Stimulated activated effector memory CD8-positive, alpha-beta T cell treated with anti-CD3 and anti-CD28 coated beads, Interleukin-12 subunit alpha, Interleukin-12 subunit beta, amount 100 ng/mL, for 72 hours (primary cell): ENCODE measurements around the gene EMP1.

Source experiments
- ATAC-seq: fragments of 150-1000 bp; cut with Tn5 transposase; 2 replicates; pipeline ENCODE4 v1.10.0; 2021
- DNase-seq, 2 donors: peaks; one replicate each; pipeline ENCODE4 v3.0.0; 2021 to 2022; ENCODE audit warnings: low spot score in 2 of 2
- H3K27ac Mint-ChIP-seq: one replicate; pipeline ENCODE4 v1.8.0; 2022; ENCODE audit warnings: mild to moderate bottlenecking, mixed read lengths
- H3K36me3 Mint-ChIP-seq: one replicate; pipeline ENCODE4 v1.8.0; 2022; ENCODE audit warnings: mild to moderate bottlenecking, mixed read lengths
- H3K4me1 Mint-ChIP-seq: one replicate; pipeline ENCODE4 v1.8.0; 2022; ENCODE audit warnings: mixed read lengths
- H3K4me3 Mint-ChIP-seq: one replicate; pipeline ENCODE4 v1.8.0; 2022; ENCODE audit warnings: mild to moderate bottlenecking, mixed read lengths
- H3K9me3 Mint-ChIP-seq: one replicate; pipeline ENCODE4 v1.8.0; 2022; ENCODE audit warnings: mixed read lengths

EMP1 gene

DNA sequence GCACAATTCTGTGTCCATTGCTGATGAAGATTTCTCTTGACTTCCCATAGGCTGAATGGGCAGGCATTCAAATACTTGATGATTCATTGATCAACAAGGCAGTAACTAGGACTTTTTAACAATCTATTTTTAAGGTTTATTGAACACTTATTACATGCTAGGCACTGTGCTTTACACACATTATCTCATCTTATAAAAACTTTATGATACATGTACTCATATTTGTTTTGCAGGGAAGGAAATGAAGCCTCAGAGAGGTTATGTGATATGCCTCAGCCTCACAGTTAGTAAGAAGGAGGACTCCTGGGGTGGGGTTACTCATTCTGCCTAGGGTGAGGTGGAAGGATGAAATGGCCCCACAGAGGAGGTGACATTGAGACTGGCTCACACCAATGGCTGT lies 12.9 kb upstream of the EMP1 start:
- H3K36me3 Mint-ChIP-seq: no peaks in the 10 kb centered on the region
- no peaks in the 10 kb centered on the region for H3K9me3 Mint-ChIP-seq
- DNase-seq: no peak
- peaks cover 30% of the 10 kb centered on the region for H3K4me1 Mint-ChIP-seq
- no peak overlapping the region for H3K27ac Mint-ChIP-seq
- H3K4me3 Mint-ChIP-seq: no peak overlapping the region
- ATAC-seq: peak; percentile 91

- DNase-seq (no peak), ATAC-seq (no peak)
- Mint-ChIP-seq H3K4me1 (peaks cover 15% of the 10 kb centered on the region), H3K4me3 (no peak overlapping the region), H3K36me3 (no peaks in the 10 kb centered on the region), H3K27ac (no peak overlapping the region), H3K9me3 (no peaks in the 10 kb centered on the region)
Measured at GRCh38 chr12:13186302-13186701, 10.2 kb upstream of the EMP1 start.

- no peaks in the 10 kb centered on the region for H3K36me3 Mint-ChIP-seq
- H3K4me3 Mint-ChIP-seq: no peak overlapping the region
- DNase-seq (no peak), ATAC-seq (no peak)
- no peaks in the 10 kb centered on the region for H3K9me3 Mint-ChIP-seq
- H3K4me1 Mint-ChIP-seq: peaks cover 14% of the 10 kb centered on the region
- peak overlapping the region; percentile 5 for H3K27ac Mint-ChIP-seq
Measured at GRCh38 chr12:13187399-13187798, 9.1 kb upstream of the EMP1 start.

DNA sequence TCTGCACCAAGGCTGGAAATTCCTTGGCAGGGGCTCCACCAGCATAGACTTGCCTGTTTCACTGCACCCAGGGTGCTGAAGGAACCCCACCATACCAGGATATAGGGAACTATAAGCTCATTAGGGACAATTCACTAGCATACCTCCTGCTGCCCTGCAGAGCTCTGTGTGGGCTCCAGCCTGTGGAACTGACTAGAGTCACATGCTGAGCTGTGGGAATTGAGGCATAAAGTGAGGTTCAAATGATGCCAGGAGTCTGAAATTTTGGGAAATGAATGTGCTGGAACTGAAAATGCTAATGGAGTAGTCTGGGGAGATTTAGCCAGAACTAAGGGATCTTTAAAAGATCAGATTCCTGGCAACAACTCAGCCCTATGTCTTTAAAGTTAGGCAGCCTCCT lies 7.3 kb upstream of the EMP1 start:
- Mint-ChIP-seq H3K4me3 (no peak overlapping the region), H3K4me1 (peaks cover 7% of the 10 kb centered on the region), H3K9me3 (no peaks in the 10 kb centered on the region), H3K27ac (no peak overlapping the region), H3K36me3 (no peaks in the 10 kb centered on the region)
- ATAC-seq (no peak), DNase-seq (no peak)

GRCh38 chr12:13190275-13190674 lies 6.3 kb upstream of the EMP1 start:
- Mint-ChIP-seq H3K27ac (no peak overlapping the region), H3K9me3 (no peaks in the 10 kb centered on the region), H3K4me1 (peaks cover 5% of the 10 kb centered on the region), H3K4me3 (no peak overlapping the region), H3K36me3 (no peaks in the 10 kb centered on the region)
- DNase-seq (no peak), ATAC-seq (no peak)

DNA sequence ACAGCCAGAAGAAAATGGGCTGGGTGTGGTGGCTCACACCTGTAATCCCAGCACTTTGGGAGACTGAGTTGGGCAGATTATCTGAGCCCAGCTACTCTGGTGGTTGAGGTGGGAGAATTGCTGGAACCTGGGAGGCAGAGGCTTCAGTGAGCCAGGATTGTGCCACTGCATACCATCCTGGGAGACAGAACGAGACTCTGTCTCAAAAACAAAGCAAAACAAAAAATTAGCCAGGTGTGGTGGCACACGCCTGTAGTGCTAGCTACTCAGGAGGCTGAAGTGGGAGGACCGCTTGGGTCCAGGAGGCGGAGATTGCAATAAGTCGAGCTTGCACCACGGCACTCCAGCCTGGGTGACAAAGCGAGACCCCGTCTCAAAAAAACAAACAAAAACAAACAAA lies 3.8 kb upstream of the EMP1 start:
- ATAC-seq (no peak), DNase-seq (no peak)
- Mint-ChIP-seq H3K27ac (peak overlapping the region; percentile 63), H3K36me3 (no peaks in the 10 kb centered on the region), H3K4me1 (peaks cover 26% of the 10 kb centered on the region), H3K9me3 (no peaks in the 10 kb centered on the region), H3K4me3 (no peak overlapping the region)

DNA sequence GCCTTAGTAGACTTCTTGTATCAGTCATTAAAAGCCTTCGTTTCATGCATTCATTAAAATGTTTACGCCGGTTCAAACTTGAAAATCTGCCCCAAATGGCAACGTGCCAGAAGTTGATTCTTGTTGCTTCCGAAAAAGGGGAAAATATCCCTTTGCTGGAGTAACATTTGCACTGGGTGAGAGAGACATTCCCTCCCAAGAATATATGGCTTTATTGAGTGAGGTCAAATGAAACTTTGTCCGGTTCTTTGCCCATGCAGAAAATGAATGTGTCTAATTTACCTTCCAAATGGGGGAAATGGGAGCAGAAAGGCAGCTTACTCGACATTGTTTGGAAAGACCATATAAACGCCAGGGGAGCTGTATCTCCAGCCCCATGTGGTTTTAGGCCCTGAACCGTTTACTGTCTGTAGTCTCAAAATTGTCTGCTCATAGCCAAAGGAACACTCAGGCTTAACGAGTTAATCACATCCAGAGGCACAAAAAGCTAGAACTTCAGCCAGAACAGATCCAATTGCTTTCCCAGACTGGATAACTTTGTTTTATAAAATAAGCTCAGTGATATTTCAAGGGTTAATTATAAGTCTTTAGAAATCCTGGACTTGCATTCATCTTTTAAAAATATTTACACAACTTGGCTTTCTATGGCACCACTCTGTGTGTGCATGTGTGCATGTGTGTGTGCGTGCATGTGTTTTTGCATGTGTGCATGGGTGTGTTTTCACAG lies 2.9 kb upstream of the EMP1 start:
- DNase-seq: no peak
- Mint-ChIP-seq H3K4me1 (peaks cover 29% of the 10 kb centered on the region), H3K4me3 (no peak overlapping the region), H3K27ac (no peak overlapping the region), H3K9me3 (no peaks in the 10 kb centered on the region), H3K36me3 (no peaks in the 10 kb centered on the region)
- ATAC-seq: no peak

DNA sequence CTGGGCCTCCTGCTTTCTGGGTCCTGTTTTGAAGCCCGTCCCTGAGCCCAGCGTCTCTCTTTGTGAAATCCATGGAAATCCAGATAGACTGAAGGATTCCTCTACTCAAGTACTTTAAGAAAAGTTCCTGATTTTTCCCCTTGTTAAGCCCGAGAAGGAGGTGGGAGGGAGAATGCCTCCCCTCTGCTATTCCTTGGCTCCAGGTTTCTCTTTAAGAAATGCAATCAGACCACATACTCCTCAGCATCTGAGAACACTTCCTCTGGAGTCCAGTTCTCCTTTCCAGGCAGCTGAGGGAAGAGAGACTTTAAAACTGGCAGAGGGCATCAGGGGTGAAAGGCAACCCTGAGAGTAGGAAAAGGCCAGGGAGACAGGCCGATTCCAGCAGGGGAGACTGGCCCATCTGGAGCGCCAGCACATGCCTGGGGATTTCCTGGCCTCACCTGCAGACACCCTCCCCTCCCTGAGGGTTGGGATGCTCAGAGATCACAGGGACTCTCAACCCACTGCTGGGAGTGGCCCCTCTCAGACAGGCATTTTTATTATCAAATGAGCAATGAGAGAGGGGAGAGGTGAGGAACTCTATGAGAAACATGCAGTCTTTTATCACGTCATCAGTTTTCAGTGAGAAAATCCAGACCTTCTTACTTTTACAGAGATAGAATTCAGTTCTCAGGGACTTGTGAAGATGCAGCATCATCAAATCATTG lies 2.0 kb upstream of the EMP1 start:
- DNase-seq (no peak), ATAC-seq (no peak)
- no peak overlapping the region for H3K4me3 Mint-ChIP-seq
- H3K36me3 Mint-ChIP-seq: no peaks in the 10 kb centered on the region
- H3K9me3 Mint-ChIP-seq: no peaks in the 10 kb centered on the region
- peaks cover 29% of the 10 kb centered on the region for H3K4me1 Mint-ChIP-seq
- H3K27ac Mint-ChIP-seq: no peak overlapping the region

GRCh38 chr12:13195250-13195649 lies 1.3 kb upstream of the EMP1 start:
- Mint-ChIP-seq H3K4me3 (peak overlapping the region; percentile 71), H3K27ac (peak overlapping the region; percentile 89)

DNA sequence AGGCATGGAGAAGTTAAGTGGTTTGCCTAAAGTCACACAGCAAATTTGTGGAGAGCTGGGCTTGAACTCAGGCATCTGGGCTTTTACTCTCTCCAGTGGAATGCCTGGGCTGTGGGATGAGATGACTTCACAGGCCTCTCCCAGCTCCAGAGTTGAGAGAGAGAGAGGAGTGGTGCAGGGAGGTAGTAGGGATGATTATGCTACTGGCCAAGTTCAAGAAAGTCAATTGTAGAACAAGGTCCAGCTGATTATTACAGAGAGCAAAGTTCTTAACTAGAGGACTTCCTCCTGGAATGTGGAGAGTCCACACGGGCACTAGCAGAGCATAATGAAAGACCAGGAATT lies 769 bp upstream of the EMP1 start:
- ATAC-seq (no peak), DNase-seq (no peak)
- Mint-ChIP-seq H3K4me3 (peak overlapping the region; percentile 71), H3K9me3 (no peaks in the 10 kb centered on the region), H3K36me3 (no peaks in the 10 kb centered on the region), H3K27ac (peak overlapping the region; percentile 89), H3K4me1 (peaks cover 34% of the 10 kb centered on the region)

More at GRCh38 chr12:13195250-13195649, 1.3 kb upstream of the EMP1 start:
- Mint-ChIP-seq H3K4me1 (peaks cover 29% of the 10 kb centered on the region), H3K9me3 (no peaks in the 10 kb centered on the region), H3K36me3 (no peaks in the 10 kb centered on the region)
- DNase-seq (no peak), ATAC-seq (no peak)

DNA sequence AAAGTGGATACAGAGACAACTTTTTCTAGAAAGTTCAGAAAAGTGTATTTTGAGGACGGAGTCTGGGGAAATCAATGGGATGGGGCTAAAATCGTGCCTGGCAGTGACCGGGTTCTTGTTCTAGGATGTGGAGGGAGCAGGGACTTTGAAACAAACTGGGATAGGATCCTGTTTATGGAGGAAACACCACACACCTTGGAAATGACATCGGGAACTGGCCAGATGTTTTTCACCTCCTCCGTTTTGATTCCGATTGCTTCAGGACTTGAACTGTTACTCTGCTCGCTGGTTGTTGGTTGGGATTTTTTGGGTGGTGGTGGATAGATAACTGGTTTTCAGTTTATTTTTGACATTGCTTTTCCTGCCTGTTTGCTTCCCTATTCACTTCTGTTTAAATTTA lies 506 bp downstream of the EMP1 start:
- Mint-ChIP-seq H3K27ac (peak overlapping the region; percentile 89), H3K4me3 (peak overlapping the region; percentile 71), H3K4me1 (peaks cover 40% of the 10 kb centered on the region), H3K9me3 (no peaks in the 10 kb centered on the region), H3K36me3 (no peaks in the 10 kb centered on the region)
- DNase-seq (no peak), ATAC-seq (no peak)

GRCh38 chr12:13197526-13198143 lies 1.1 kb downstream of the EMP1 start:
- Mint-ChIP-seq H3K4me1 (peaks cover 38% of the 10 kb centered on the region), H3K9me3 (no peaks in the 10 kb centered on the region), H3K36me3 (no peaks in the 10 kb centered on the region), H3K4me3 (peak overlapping the region; percentile 71), H3K27ac (peak overlapping the region; percentile 89)
- ATAC-seq: no peak
- no peak for DNase-seq

- no peak for ATAC-seq
- Mint-ChIP-seq H3K4me3 (peak overlapping the region; percentile 71), H3K4me1 (peaks cover 38% of the 10 kb centered on the region), H3K27ac (no peak overlapping the region), H3K36me3 (no peaks in the 10 kb centered on the region), H3K9me3 (no peaks in the 10 kb centered on the region)
- no peak for DNase-seq
Measured at GRCh38 chr12:13198241-13198640, 1.7 kb downstream of the EMP1 start.

GRCh38 chr12:13198876-13199275 lies 2.4 kb downstream of the EMP1 start:
- Mint-ChIP-seq H3K27ac (no peak overlapping the region), H3K4me3 (no peak overlapping the region), H3K4me1 (peaks cover 38% of the 10 kb centered on the region), H3K9me3 (no peaks in the 10 kb centered on the region), H3K36me3 (no peaks in the 10 kb centered on the region)
- ATAC-seq (no peak), DNase-seq (no peak)

GRCh38 chr12:13199592-13199991 lies 3.1 kb downstream of the EMP1 start:
- no peak overlapping the region for H3K4me3 Mint-ChIP-seq
- peaks cover 42% of the 10 kb centered on the region for H3K4me1 Mint-ChIP-seq
- no peak overlapping the region for H3K27ac Mint-ChIP-seq
- DNase-seq (no peak), ATAC-seq (no peak)
- H3K36me3 Mint-ChIP-seq: no peaks in the 10 kb centered on the region
- H3K9me3 Mint-ChIP-seq: no peaks in the 10 kb centered on the region

DNA sequence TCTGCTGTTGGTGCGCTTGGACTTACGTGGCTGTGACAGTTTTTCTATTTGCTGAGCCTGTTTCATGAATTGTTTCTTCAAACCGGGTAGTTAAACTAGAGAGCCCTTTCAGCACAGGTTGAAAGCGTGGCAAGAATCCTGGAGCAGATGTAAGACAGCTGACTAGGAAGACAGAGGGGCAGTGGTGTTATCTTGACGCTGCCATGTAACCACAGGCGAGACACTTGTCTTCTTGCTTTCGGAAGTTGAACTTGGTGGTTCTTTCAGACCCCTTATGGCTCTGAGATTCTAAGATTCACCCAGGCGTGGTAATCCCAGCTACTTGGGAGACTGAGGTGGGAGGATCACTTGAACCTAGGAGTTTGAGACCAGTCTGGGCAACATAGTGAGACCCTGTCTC lies 4.3 kb downstream of the EMP1 start:
- Mint-ChIP-seq H3K9me3 (no peaks in the 10 kb centered on the region), H3K4me3 (no peak overlapping the region), H3K27ac (no peak overlapping the region), H3K4me1 (peaks cover 48% of the 10 kb centered on the region), H3K36me3 (no peaks in the 10 kb centered on the region)
- no peak for DNase-seq
- ATAC-seq: no peak
